Loucy (cell line): ENCODE results near the gene MYO3B.

ENCODE experiments used
- CTCF ChIP-seq: fragments of 200-600 bp; sonication (generic); conservative IDR thresholded peaks from 2 replicates; pipeline ENCODE4 v1.5.1; 2014; ENCODE audit warnings: mild to moderate bottlenecking, antibody characterized with exemption, low read length
- EZH2phosphoT487 ChIP-seq: fragments of 200-600 bp; IDR thresholded peaks from 2 replicates; pipeline ENCODE4 v1.6.1; 2018; ENCODE audit warnings: antibody characterized with exemption, mild to moderate bottlenecking, moderate library complexity, borderline replicate concordance

GRCh38 chr2:170260188-170260587 lies 82.2 kb downstream of the MYO3B start:
- TF ChIP-seq CTCF, result no peak
- no peak for TF ChIP-seq EZH2phosphoT487
